SKM-1 (cell line): ENCODE data around the gene JPT1.
"Not testable (repeated sequence)": the region's sequence is repeated elsewhere in the genome, so short reads cannot be mapped to it uniquely, and the experiment has no call there.

Source experiments
- DNase-seq: peaks from one replicate; lab custom pipeline; 2025; ENCODE audit not compliant: unreplicated experiment; lab: John Stamatoyannopoulos, UW

Gene JPT1

GRCh38 chr17:75154195-75155106, at the start of gene JPT1:
TSS of gene JPT1 (minus strand) at chr17:75154512. CDS start at chr17:75154397, 115 bp downstream.
- DNase-seq, result peak; percentile 94

GRCh38 chr17:75199886-75200618, 45.7 kb upstream of the JPT1 start:
- no peak for DNase-seq

GRCh38 chr17:75194879-75195278, 40.6 kb upstream of the JPT1 start:
- DNase-seq, result no peak

- no peak for DNase-seq
These were observed 37.3 kb upstream of the JPT1 start for GRCh38 chr17:75191584-75191983.

- no peak for DNase-seq
These were observed 34.3 kb upstream of the JPT1 start for GRCh38 chr17:75188614-75189013.

- DNase-seq, result no peak
These were observed 29.9 kb upstream of the JPT1 start for GRCh38 chr17:75183999-75184884.

GRCh38 chr17:75182569-75183436, 28.5 kb upstream of the JPT1 start, which contains the start of gene SUMO2:
TSS of gene SUMO2 (minus strand) at chr17:75182959. CDS start at chr17:75182834, 125 bp downstream.
- peak; percentile 79 for DNase-seq

- DNase-seq, result no peak
These were observed 27.9 kb upstream of the JPT1 start for GRCh38 chr17:75182319-75182568.

- DNase-seq, result no peak
These were observed 27.5 kb upstream of the JPT1 start for GRCh38 chr17:75181608-75182318.

GRCh38 chr17:75181110-75181509, 26.8 kb upstream of the JPT1 start:
- DNase-seq, result no peak

GRCh38 chr17:75178453-75178852, 24.1 kb upstream of the JPT1 start:
- DNase-seq, result no peak

- no peak for DNase-seq
These were observed 22.3 kb upstream of the JPT1 start for GRCh38 chr17:75176625-75177024.

GRCh38 chr17:75174996-75175395, 20.7 kb upstream of the JPT1 start:
- DNase-seq, result no peak

GRCh38 chr17:75173526-75173925, 19.2 kb upstream of the JPT1 start:
- no peak for DNase-seq

- no peak for DNase-seq
These were observed 14.7 kb upstream of the JPT1 start for GRCh38 chr17:75168998-75169397.

GRCh38 chr17:75164606-75165005, 10.3 kb upstream of the JPT1 start:
- not testable (repeated sequence) for DNase-seq

GRCh38 chr17:75163074-75163473, 8.8 kb upstream of the JPT1 start:
- DNase-seq, result no peak

- DNase-seq, result no peak
These were observed 5.9 kb upstream of the JPT1 start for GRCh38 chr17:75160211-75160610.

GRCh38 chr17:75159196-75160031, 5.1 kb upstream of the JPT1 start:
- no peak for DNase-seq
